Measurements from ENCODE around the gene ADAM11. TPM values are rescaled to one million over a fixed set of nuclear protein-coding genes. Genes with fewer than 3 reads are reported as not detected.

Gene ADAM11
- total and polyA plus RNA-seq, 2 of the 13 experiments (the other 11 are each of a cell fraction or from before 2014, with no cell fraction given): 0.38 to 0.91 TPM

- no peak for TF ChIP-seq PRDM10 (CRISPR knock-in tag; IDR thresholded peaks at IDR 0.05; ENCODE audit: low read depth)
- no peak for TF ChIP-seq ZNF674 (CRISPR knock-in tag; IDR thresholded peaks at IDR 0.05; ENCODE audit: low read depth)
- TF ChIP-seq HHEX (CRISPR knock-in tag; IDR thresholded peaks at IDR 0.05): no peak
Observed at GRCh38 chr17:44741316-44741715, 17.5 kb upstream of the ADAM11 start (continued).

GRCh38 chr17:44745301-44745700 is 13.5 kb upstream of the ADAM11 start:
- no peak overlapping the region for H3K9ac ChIP-seq (ENCODE audit: insufficient read depth, low read depth, low read length)
- no peak overlapping the region for H3K4me2 ChIP-seq (ENCODE audit: low read depth, low read length)
- WGBS (ENCODE audit: low lambda C conversion rate): 100% methylated on average over 1 of the region's 1 CpG
- H2AFZ ChIP-seq (ENCODE audit: low read length): no peak overlapping the region
- ChIA-PET POLR2A (interaction anchor here (0.7 kb wide), 1 partner anchor 10 kb away, joined by 4 read pairs; no protein-coding TSS in a partner anchor), CTCF (ENCODE audit: low intra/inter-chr PET ratio, low total read pairs) (no interaction called here)
- DNase-seq (ENCODE audit: low spot score) (no peak), ATAC-seq (no peak), FAIRE-seq (no peak)
- in situ Hi-C loops (cut with HindIII; ENCODE audit: extremely low pct_ligation_motif_present, low pct_unique_long_range_greater_than_20kb) (no loop called here), intact Hi-C loops (cut with micrococcal nuclease; ENCODE audit: unreplicated experiment) (no loop called here)
- no peaks in the 10 kb centered on the region for H3K79me2 ChIP-seq (ENCODE audit: insufficient read depth, low read length)
- H3K27me3 ChIP-seq (ENCODE audit: control insufficient read depth in 1 of 2, insufficient read depth in 2 of 2, low read length in 2 of 2): no peaks in the 10 kb centered on the region
- H3K36me3 ChIP-seq (replicated peaks in 1 of 2; ENCODE audit: control insufficient read depth in 1 of 2, insufficient read depth in 2 of 2, low read length in 2 of 2): peaks cover 15 to 35% of the 10 kb centered on the region in 2 experiments; a peak in 4 of 5 replicates
- H3K4me3 ChIP-seq (replicated peaks in 1 of 3; ENCODE audit: insufficient read depth in 1 of 3, low read depth in 2 of 3, low read length in 3 of 3): no peak overlapping the region
- no peaks in the 10 kb centered on the region for H3K9me3 ChIP-seq (ENCODE audit: low read length)
- no peaks in the 10 kb centered on the region for H3K4me1 ChIP-seq (ENCODE audit: insufficient read depth, low read length)
- no TSS peak for BruUV-seq (replicated peaks)
- no peak overlapping the region for H3K27ac ChIP-seq (ENCODE audit: extremely low read length, insufficient read depth, low read length)
- no peaks in the 10 kb centered on the region for H4K20me1 ChIP-seq (ENCODE audit: insufficient read depth, low read length)
- TF ChIP-seq ZKSCAN1 (IDR thresholded peaks at IDR 0.05; ENCODE audit: low read length) (no peak), ZNF576 (CRISPR knock-in tag; IDR thresholded peaks at IDR 0.05) (no peak), HINFP (CRISPR knock-in tag; IDR thresholded peaks at IDR 0.05; ENCODE audit: low read depth) (no peak), HOMEZ (CRISPR knock-in tag; IDR thresholded peaks at IDR 0.05; ENCODE audit: low read depth) (no peak), ARNT2 (CRISPR knock-in tag; IDR thresholded peaks at IDR 0.05; ENCODE audit: low read depth) (no peak), E2F2 (CRISPR knock-in tag; IDR thresholded peaks at IDR 0.05; ENCODE audit: borderline replicate concordance) (no peak), NCOA5 (CRISPR knock-in tag; IDR thresholded peaks at IDR 0.05) (no peak), DRAP1 (CRISPR knock-in tag; IDR thresholded peaks at IDR 0.05) (no peak), ZNF639 (CRISPR knock-in tag; conservative IDR thresholded peaks at IDR 0.05) (no peak), ZNF430 (CRISPR knock-in tag; IDR thresholded peaks at IDR 0.05) (no peak)
